Stimulated activated CD8-positive, alpha-beta memory T cell treated with anti-CD3 and anti-CD28 coated beads, Interleukin-4, amount 100 ng/mL, for 24 hours (primary cell): ENCODE data around the gene ACBD7.

Source experiments
- DNase-seq: peaks from one replicate; pipeline ENCODE4 v3.0.0-alpha.2; 2020; ENCODE audit warnings: low read depth

ACBD7 gene

GRCh38 chr10:15088428-15089261 is at the start of gene ACBD7:
ACBD7 (minus strand) TSS chr10:15088776; CDS start chr10:15088728, 48 bp downstream.
- DNase-seq, result peak; percentile 79

DNA sequence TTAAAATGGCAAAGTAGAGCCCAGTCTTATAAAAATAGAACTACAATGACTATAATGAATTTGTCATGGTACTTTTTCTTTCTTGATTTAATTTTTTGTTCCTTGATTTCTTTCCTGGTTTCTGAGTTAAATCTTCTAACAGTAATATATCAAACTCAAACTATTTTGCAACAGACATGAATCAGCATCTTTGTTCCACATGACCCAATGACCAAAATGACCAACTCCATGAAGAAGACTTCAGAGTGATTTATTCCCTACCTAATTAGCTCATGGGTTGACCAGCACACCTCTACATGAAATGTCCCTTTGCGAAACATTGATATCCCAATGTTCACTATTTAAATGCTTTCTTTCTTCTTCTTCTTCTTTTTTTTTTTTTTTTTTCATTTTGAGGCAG is 49.1 kb upstream of the ACBD7 start:
- no peak for DNase-seq

- DNase-seq, result no peak
These were observed 48.4 kb upstream of the ACBD7 start for GRCh38 chr10:15137036-15137359.

DNA sequence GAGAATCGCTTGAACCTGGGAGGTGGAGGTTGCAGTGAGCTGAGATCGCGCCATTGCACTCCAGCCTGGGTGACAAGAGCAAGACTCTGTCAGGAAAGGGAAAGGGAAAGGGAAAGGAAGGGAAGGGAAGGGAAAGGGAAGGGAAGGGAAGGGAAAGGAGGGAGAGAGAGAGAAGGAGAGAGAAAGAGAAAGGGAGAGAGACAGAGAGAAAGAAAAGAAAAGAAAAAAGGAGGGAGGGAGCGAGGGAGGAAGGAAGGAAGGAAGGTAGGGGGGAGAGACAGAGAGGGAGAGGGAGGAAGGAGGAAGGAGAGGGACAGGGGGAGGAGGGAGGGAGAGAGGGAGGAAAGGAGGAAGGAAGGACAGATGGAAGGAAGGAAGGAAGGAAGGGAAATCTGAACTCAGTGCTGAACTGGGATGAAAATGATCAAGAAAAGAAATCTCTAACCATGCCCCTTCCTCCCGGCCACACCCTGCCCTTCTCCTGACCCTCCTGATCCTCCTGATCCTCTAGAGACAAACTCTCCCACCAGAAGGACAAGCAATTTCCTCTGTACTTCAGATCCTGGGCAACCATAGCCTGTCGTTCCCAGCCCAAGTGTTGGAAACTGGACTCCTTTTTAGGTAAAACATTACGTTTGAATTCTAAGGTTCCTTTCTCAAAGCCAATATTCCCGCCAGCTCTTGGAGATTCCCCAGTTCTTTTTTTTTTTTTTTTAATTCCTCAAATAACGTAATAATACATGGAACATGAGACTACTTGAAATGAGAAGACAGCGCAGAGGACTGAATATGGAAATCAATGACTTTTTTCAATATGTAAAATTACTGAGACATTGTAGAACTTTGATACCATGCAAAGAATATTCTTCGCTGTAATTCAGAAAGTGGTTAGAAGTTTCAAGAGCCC is 47.8 kb upstream of the ACBD7 start:
- no peak for DNase-seq

- DNase-seq, result no peak
These were observed 42.8 kb upstream of the ACBD7 start for GRCh38 chr10:15131330-15131729.

DNA sequence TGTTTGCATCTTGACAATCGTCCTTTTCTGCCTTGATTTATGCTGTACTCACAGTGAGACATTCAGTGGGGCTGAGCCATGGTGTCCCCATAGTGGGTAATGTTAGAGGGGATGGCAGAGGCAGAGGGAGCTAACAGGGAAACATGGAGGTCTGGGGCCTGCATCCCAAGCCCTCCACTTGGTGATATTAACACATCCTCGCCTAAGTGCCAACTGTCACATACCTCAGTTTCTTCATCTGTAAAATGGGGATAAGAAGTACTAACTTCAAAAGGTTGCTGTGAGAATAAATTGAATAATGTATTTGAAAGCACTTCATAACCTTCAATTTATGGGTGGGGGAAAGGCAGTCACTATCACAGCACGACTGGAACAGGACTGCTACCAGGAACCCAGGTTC is 36.3 kb upstream of the ACBD7 start:
- DNase-seq, result no peak

DNA sequence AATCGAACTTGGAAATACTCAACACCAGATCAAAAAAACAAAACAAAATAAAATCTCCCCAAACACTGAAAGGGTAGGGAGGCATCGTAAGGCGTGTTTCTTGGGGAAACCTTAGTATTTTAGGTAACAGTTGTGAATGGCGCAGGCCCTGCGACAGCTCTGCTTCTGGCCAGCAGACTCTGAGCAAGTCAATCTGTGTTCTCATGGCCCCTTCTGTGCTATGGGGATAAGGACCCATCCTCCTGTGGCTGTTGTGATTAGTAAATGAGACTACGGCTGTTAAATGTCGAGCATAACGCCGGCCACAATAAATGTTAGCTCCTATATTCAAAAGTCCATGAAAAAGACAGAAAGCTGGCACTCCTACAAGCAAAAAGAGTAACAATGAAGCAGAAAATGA is 35.6 kb upstream of the ACBD7 start:
- DNase-seq, result no peak

GRCh38 chr10:15123749-15124184 is 35.2 kb upstream of the ACBD7 start:
- no peak for DNase-seq

DNA sequence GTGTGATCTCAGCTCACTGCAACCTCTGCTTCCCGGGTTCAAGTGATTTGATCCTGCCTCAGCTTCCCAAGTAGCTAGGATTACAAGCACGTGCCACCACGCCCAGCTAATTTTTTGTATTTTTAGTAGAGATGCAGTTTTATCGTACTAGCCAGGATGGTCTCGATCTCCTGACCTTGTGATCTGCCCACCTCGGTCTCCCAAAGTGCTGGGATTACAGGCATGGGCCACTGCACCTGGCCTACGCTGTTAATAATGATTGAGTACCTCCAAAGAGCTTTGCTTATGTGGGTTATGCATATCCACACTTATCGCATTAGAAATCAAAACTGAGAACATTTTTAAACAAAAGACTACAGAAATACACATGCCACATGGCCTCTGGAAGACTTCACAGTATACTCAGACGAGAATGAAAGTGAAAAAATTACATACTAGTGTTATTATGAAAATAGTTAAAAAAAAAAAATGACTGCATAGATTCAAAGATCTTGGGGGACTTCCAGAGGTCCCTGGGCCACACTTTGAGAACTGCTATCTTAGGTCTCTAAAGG is 34.0 kb upstream of the ACBD7 start:
- DNase-seq, result no peak

- DNase-seq, result no peak
These were observed 33.1 kb upstream of the ACBD7 start for GRCh38 chr10:15121707-15122106.

- no peak for DNase-seq
These were observed 31.9 kb upstream of the ACBD7 start for GRCh38 chr10:15120523-15120922.

DNA sequence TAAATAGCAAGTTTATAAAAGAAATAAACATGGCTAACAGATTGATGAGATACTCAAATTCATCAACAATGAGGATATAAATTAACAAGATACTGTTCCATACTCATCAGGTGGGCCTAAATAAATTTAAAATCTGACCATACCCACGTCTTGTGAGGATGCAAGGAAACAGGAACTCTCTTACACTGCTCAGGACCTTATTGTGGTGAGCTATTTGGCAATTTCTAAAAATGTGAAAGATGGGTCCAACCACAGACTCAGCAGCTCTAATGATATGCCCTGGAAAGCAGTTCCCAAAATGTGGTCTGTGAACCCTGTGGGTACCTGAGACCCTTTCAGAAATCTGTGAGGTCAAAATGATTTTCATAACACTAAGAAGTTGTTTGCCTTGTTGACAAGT is 30.0 kb upstream of the ACBD7 start:
- no peak for DNase-seq

- no peak for DNase-seq
These were observed 27.6 kb upstream of the ACBD7 start for GRCh38 chr10:15116225-15116624.

GRCh38 chr10:15113766-15114165 is 25.2 kb upstream of the ACBD7 start:
- no peak for DNase-seq

DNA sequence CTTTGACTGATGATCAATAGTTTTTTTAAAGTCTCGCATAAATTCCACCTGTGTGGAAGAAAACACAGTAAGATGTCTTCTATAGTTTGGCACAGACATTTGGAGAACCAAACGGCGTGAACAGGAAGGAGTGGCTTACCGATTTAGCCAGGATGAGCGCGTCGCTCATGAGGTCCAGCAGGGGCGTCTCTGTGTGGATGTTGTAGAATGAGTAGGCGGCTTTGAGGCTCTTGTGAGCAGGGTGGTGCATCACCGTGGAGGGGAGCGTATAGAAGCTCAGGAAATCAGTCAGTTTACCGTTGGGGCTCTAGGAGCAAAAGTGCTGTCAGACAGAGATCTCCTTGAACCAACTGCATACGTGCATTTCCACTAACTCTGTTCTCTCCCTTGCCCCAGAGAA is 24.1 kb upstream of the ACBD7 start:
- no peak for DNase-seq

- peak; percentile 47 for DNase-seq
These were observed 17.9 kb upstream of the ACBD7 start for GRCh38 chr10:15106352-15107013.

DNA sequence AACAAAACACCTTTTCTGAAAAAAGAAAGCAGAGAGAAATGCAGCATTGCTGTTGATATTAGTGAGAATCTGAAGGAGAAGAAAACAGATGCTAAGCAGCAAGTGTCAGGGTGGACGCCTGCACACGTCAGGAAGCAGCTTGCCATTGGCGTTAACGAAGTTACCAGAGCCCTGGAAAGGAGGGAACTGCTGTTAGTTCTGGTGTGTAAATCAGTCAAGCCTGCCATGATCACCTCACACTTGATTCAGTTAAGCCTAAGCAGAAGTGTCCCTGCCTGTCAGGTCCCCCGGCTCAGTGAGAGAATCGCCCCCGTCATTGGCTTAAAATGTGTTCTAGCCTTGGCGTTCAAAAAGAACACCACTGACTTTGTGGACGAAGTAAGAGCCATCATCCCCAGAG is 14.9 kb upstream of the ACBD7 start:
- no peak for DNase-seq

GRCh38 chr10:15099886-15100285 is 11.3 kb upstream of the ACBD7 start:
- DNase-seq, result no peak

DNA sequence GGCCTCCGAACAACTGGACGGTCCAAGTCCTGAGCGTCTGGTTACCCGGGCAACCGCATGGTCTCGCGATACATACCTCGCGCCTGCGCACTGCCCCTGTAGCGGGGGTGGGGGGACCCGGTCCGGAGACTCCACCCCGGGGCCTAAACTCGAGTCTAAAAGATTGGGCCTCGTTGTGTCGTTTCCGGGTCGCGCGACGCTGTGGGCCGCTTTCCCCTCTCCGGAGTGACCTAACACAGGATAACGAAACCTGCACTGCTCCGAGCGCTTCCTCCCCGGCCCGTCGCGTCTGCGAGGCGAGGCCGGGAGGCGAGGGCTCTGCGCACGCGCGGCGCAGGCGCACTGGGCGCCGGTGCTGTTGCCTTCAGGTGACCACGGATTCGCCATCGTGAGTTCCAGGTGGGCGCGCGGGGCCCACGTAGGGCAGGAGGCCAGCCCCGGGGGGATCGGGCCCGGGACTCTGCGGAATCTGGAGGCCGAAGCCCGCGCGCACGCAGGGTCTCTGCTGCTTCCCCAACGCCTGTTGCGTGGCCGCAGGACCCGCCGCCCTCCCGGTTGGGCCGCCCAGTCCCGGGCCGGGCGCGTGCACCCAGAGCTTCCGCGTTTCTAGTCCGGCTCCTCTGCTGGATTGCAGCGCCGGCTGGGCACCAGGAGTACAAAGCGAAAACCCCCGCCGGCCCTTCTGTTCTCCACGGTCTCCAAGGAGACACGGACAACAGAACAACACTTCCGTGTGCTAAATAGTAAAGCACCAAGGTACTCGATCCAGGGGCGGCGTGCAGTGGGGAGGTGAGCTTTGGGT is 8.6 kb upstream of the ACBD7 start, which contains the start of gene RPP38:
RPP38 (plus strand) TSS at position 345 of the 802 bp plus-strand sequence. CDS start 5,960 bp downstream, outside the sequence.
- DNase-seq, result peak; percentile 96

- no peak for DNase-seq
These were observed 8.1 kb upstream of the ACBD7 start for GRCh38 chr10:15096661-15097010.

DNA sequence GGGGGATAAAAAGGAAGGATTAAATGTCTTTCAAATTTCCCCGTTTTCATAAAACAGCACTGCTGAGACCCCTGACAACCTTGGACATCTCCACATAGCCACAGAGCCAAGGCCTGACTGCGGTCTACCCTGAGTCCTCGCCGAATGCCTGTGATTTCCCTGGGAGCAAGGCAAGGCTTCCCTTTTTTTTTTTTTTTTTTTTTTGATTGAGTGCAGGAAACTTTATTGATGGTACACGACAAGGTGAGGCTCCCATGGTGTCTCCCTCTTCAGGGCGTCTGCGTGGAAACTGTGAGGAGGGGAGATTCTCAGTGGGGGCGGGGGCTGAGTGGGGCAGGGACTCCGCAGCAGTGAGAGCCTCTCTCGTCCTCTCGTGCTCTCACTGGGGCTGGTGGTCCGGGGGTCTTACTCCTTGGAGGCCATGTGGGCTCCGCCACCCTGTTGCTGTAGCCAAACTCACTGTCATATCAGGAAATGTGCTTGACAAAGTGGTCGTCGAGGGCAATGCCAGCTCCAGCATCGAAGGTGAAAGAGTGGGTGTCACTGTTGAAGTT is 4.4 kb upstream of the ACBD7 start:
- DNase-seq, result no peak
